Measurements from ENCODE around the gene ANKRD6.

The ANKRD6 gene

GRCh38 chr6:89564752-89565427 is 131.9 kb downstream of the ANKRD6 start:
- DNase-seq (no peak), ATAC-seq (no peak)

GRCh38 chr6:89566008-89566800 is 133.3 kb downstream of the ANKRD6 start:
- ATAC-seq: no peak
- no peak for DNase-seq

GRCh38 chr6:89566930-89567629 is 134.1 kb downstream of the ANKRD6 start:
- ATAC-seq (no peak), DNase-seq (no peak)

- ATAC-seq (no peak), DNase-seq (no peak)
These were observed 134.9 kb downstream of the ANKRD6 start for GRCh38 chr6:89567630-89568390.

GRCh38 chr6:89574910-89575561 is 142.1 kb downstream of the ANKRD6 start:
- ATAC-seq (no peak), DNase-seq (no peak)

- no peak for ATAC-seq
These were observed 142.6 kb downstream of the ANKRD6 start for GRCh38 chr6:89575562-89575960.

GRCh38 chr6:89580997-89581666 is 148.2 kb downstream of the ANKRD6 start:
- ATAC-seq (no peak), DNase-seq (no peak)

More at GRCh38 chr6:89575562-89575960, 142.6 kb downstream of the ANKRD6 start:
- DNase-seq: no peak

GRCh38 chr6:89581689-89582088 is 148.7 kb downstream of the ANKRD6 start:
- ATAC-seq: no peak

GRCh38 chr6:89582669-89583325 is 149.8 kb downstream of the ANKRD6 start:
- no peak for ATAC-seq
- DNase-seq: no peak

More at GRCh38 chr6:89581689-89582088, 148.7 kb downstream of the ANKRD6 start:
- DNase-seq: no peak

GRCh38 chr6:89583559-89583958 is 150.6 kb downstream of the ANKRD6 start:
- ATAC-seq: no peak
- no peak for DNase-seq

GRCh38 chr6:89584539-89584938 is 151.6 kb downstream of the ANKRD6 start:
- DNase-seq: no peak
- ATAC-seq: no peak

- no peak for ATAC-seq
- DNase-seq: no peak
These were observed 152.2 kb downstream of the ANKRD6 start for GRCh38 chr6:89585154-89585553.

- DNase-seq: no peak
- ATAC-seq: no peak
These were observed 156.5 kb downstream of the ANKRD6 start for GRCh38 chr6:89589297-89590025.

- ATAC-seq (no peak), DNase-seq (no peak)
These were observed 157.2 kb downstream of the ANKRD6 start for GRCh38 chr6:89590133-89590532.

GRCh38 chr6:89591745-89592144 is 158.8 kb downstream of the ANKRD6 start:
- DNase-seq: no peak
- ATAC-seq: no peak

GRCh38 chr6:89596056-89596455 is 163.1 kb downstream of the ANKRD6 start:
- ATAC-seq: peak; percentile 52
- no peak for DNase-seq

GRCh38 chr6:89596484-89596883 is 163.5 kb downstream of the ANKRD6 start:
- no peak for ATAC-seq

GRCh38 chr6:89597372-89597771 is 164.4 kb downstream of the ANKRD6 start:
- DNase-seq (no peak), ATAC-seq (no peak)

More at GRCh38 chr6:89596484-89596883, 163.5 kb downstream of the ANKRD6 start:
- no peak for DNase-seq

GRCh38 chr6:89597988-89598387 is 165.0 kb downstream of the ANKRD6 start:
- no peak for DNase-seq
- no peak for ATAC-seq

GRCh38 chr6:89599727-89600126 is 166.8 kb downstream of the ANKRD6 start:
- ATAC-seq: no peak
- DNase-seq: no peak
